SHP77 (cell line): ENCODE data around the gene GPR146.

Source experiments
- DNase-seq, 2 experiments: peaks; one replicate each; lab custom pipeline; 2025; lab: John Stamatoyannopoulos, UW

Gene GPR146

GRCh38 chr7:1108264-1108920, 64.0 kb downstream of the GPR146 start:
- no peak for DNase-seq
